HG03108 (cell line): ENCODE results near the gene ADAT3.

Source experiments
- ATAC-seq: cut with Tn5 transposase; IDR thresholded peaks from one replicate; pipeline ENCODE4 v1.9.1; 2021; ENCODE audit warnings: moderate library complexity; ENCODE audit not compliant: unreplicated experiment

The ADAT3 gene

DNA sequence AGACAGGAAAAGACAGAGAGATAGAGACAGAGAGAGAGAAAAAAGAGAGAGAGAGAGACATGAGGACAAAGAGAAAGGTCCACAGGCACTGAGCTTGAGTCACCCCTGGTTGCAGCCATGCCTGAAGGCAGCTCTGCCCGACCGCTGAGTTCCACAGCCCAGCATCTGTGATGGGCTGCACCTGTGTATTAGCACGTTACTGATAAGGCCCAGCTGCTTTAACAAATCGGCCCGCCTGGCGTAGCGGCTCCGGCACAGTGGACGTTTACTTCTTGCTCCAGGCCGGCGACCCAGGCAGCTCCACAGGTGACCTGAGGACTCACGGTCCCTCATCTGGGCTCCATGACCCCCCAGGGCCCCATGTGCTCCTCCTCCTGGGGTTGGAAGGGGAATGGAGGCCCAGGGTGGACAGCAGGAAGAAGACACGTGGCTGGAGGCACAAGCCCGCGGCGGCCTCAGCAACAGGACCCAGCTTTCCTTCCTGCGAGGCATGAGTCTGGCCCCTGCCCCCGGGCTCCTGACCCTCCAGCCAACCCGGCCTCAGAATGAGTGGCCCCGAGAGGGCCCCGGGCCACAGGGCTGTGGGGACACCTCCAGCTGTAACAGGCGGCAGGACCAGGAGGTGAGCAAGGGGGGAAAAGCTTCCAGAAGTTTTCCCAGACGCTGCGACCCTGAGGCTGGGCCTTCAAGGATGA, 31.9 kb downstream of the ADAT3 start:
- no peak for ATAC-seq

DNA sequence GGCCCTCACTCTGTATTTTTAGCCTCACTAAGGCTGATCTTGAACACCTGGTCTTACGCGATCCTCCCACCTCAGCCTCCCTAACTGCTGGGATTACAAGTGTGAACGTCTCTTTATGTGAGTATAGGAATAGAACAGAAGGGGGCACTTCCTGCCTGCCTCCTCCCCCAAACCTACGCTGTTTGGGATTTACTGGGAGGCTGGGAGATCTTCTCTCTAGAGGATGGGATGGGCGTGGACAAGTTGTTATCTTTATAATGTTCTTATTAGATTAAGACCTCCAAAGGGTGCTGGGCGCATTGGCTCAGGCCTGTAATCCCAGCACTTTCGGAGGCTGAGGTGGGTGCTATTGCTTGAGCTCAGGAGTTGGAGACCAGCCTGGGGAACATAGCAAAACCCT, 32.9 kb downstream of the ADAT3 start:
- ATAC-seq = no peak

DNA sequence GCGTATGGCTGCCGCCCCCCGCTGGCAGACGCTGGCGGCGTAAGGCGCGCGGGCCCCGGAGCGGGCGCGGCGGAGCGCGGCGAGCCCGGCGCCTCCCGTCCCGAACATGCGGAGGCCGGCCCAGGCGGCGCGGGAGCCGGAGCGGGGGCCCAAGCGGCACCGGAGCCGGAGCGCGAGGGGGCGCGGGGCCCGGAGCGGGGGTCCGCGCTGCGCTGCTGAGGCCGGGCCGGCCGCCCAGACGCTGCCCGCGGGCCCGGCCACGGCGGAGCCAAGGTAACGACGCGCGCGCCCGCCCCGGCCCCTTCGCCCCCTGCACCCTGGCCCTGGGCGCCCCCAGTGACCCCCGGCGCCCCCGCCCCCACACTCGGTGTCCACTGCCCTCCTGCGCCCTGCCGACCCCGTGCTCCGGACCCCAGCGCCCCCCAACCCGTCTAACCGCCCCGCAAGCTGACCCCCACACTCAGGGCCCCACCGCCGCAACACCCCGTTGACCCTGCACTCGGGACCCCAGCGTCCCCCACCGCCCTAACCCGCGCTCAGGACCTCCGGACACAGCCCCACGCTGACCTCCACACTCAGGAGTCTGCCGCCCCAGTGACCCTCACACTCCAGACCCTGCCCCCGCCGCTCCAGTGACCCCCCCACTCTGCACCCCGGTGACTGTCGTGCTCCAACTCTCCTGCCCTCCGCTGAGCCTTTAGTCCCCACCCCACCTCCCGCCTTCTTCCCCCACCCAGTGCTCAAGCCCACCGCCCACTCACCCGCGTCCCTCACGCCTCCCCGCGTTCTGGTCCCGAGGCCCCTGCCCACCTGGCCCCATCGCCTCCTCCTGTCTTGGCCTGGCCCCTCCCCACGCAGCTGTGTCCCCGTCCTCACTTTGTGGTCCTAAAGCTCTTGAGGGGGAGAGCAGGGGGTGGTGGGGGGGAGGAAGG, 36.2 kb downstream of the ADAT3 start, which contains the start of gene CSNK1G2:
CSNK1G2 (plus strand) TSS at position 27 of the 932 bp plus-strand sequence. CDS start 28,601 bp downstream, outside the sequence.
- no peak for ATAC-seq

GRCh38 chr19:1942078-1942933, 37.1 kb downstream of the ADAT3 start:
- ATAC-seq = no peak

- ATAC-seq = no peak
These were observed 37.8 kb downstream of the ADAT3 start for GRCh38 chr19:1942934-1943555.

DNA sequence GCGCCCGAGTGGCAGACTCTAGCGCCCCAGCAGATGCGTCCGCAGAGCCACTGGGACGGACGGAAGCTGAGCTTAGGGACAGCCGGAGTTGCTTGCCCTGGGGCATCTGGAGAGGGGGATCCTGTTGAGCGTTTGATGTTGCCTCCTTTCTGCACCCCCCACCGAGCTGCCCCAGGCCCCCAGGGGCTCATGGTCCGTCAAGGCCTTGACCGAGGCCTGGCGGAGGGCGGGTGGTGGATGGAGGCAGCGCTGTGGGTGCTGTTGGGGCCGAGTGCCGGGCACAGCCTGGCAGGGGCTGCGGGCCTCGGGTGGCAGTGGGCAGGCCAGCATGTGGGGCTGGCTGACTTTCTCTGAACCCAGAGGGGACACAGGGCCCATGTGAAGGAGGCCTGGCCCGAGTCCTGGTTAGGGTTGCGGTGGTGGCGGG, 38.5 kb downstream of the ADAT3 start:
- no peak for ATAC-seq

DNA sequence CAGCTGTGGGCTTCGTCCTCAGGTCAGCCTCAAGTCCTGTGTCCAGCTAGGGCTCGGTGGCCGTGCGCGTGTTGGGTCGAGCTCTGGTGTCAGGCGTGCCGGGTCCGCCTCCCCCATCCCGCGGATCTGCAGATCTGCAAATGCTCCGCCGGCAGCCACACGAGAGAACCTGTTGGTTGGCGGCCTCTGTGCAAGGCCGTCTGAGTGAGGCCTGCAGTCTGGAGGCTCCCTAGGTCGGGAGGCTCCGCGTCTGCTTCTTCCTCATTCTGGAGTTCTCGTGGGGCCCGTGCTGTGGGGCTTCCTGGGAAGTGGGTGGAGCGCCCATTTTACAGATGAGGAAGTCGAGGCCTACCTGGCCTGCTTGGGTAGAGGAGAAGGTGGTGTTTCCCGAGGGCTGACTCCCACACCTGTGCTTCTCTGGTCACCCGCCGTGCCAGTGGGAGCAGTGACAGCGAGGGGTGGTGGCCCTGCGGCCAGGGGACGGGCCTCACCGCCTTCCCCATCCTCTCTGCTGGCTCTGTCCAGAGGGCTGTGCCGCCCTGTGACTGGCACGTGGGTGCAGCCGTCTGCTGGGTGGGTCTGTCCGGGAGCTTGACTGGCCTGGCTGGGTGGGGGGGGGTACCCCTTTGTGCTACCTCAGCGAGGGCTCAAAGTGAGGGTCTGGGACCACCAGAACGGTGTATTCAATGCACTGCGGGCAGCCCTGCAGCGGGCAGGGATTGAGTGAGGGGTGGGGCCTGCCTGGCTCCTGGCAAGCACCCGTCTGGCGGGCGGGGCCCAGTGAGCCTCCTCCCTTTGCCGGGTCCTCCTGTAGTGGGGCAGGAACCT, 39.1 kb downstream of the ADAT3 start:
- ATAC-seq = no peak

- no peak for ATAC-seq
These were observed 39.8 kb downstream of the ADAT3 start for GRCh38 chr19:1944916-1945561.

DNA sequence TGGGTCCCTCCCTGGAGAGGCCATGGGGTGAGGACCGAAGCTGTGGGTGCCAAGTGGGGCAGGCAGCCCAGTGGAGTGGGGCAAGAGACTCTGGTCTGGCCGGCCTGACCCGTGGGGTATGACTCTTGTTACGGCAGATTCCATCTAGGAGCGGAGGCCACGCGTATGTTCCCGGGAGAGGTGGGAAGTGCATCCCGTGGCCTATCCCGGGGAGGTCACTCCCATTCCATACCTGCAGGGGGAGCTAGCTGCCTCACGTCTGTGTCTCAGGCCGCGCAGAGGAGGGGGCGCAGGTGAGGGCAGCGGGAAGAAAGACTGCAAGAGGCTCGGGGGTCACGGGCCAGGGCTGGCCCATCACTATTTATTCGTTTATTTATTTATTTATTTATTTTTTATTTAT, 40.7 kb downstream of the ADAT3 start:
- ATAC-seq = no peak

- no peak for ATAC-seq
These were observed 42.5 kb downstream of the ADAT3 start for GRCh38 chr19:1947651-1948209.

DNA sequence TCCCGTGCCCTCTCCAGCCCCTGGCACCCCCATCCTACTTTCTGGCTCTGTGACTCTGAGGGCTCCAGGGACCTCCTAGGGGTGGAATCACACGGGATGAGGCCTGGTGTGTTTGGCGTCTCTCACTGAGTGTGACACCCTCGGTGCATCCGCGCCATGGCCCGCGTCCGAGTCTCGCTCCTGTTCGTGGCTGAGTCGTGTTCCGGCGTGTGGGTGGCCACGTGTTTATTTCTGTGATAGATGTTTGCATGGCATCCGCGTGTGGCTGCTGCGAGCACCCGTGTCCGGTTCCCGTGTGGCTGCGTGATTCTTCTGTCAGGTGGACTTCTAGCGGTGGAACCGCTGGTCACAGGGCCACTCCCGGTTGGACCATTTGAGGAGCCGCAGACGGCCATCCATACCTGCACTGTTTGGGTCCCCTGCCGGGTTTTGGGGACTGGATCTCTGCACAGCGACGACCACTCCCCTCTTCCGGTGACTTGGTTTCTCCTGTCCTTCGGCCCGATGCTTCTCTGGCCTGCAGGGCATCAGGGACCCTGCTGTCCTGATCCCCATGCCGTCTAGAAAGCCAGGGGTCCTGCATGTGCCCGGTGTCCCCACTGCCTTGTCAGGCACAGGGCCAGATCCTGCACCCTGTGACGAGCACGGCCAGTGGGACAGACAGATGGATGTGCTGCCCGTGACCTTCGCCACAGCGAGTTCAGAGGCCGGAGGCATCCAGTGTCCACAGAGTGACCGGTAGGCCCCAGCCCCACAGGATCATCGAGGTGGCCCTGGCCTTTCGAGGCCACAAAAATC, 44.3 kb downstream of the ADAT3 start:
- ATAC-seq = no peak

DNA sequence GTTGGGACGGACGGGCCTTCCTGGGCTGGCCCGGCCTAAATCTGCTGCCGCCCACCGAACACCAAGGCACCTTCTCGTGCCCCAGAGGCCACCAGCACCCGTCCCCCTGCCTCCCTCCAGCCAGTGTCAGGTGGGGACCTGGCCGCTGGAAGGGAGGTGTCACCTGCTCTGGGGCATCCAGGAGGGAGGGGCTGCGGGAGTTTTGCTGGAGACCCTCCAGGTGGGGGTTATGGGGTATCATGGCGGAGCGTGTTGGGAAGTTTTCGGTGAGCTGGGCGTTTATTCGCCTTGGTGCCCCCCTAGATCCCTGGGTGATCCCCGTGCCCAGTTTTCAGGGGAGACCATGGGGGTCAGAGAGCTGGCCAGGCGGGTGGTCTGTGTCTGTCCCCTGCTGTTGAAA, 45.4 kb downstream of the ADAT3 start:
- no peak for ATAC-seq

DNA sequence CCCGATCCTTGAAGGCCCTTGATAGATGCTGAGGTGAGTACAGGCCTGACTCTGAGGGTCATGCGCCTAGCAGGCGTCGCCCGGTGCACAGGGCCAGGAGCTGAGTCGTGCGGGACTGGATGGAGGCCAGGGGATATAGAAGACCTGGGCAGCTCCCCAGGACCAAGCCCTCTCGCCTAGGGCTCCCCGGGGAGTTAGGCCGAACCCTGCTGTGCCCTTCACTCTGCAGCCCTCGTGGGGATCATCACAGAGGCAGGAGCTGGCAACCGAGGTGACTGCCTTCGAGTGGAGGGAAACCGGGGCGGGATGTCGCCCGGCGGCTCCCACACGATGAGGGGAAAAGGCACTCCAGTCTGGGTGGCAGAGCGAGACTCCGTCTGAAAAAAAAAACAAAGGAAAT, 47.4 kb downstream of the ADAT3 start:
- no peak for ATAC-seq

DNA sequence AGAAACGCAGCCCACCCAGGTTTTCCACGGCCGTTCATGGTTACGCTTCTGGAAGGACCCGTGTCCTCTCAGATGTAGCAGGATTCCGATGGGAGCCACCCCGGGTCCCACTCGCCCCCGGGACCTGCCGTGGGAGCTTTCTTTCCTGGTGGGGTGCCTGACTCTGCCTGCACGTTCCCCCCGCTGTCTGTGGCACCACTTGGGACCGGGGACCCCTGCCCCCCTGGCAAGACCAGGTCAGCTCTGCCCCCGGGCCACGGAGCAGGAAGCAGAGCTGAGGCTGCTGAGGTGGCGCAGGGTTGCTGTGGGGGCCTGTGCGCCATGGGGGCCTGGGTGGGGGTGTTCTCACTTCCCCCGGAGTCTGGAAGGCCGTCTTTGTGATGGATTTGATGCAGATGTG, 47.8 kb downstream of the ADAT3 start:
- ATAC-seq = no peak

DNA sequence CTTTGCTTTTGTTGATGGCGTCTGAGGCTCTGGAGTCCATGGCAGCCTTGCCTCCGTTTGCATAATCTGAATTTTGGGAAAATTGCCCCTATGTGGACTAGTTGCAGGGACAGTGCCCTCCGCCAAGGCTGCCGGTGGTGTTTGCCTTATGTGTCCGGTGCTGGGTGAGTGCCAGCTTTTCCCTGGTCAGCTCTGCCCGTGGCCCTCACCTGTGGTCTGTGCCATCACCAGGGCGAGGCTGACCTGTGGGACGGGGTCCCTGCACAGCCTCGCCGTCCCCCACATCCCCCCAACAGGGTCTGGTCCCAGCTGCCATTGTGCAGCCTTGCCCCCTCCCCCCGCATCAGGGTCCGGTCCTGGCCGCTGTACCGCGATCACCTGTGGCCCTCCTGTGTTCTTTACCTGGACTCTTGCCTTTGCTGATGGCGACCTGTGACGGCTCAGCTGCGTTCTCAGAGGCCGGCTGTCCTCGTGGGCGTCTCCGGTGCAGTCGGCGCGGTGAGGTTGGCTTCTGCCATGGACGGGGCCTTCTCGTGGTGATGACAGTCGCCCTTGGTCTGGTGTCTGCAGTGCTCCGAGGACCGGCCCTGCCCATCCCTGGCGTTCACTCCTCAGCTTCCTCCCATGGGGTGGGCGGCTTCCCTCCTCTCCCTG, 48.4 kb downstream of the ADAT3 start:
- no peak for ATAC-seq

- no peak for ATAC-seq
These were observed 49.3 kb downstream of the ADAT3 start for GRCh38 chr19:1954532-1954933.
